Lower leg skin (tissue), 4 donors: ENCODE data around the gene ARMC12. TPM values are rescaled to one million over a fixed set of nuclear protein-coding genes. Genes with fewer than 3 reads are reported as not detected.

Experiments
- DNase-seq, 2 donors: peaks; one replicate each; pipeline ENCODE4 v3.0.0-alpha.2; 2019; ENCODE audit warnings: low spot score in 2 of 2
- H3K4me3 ChIP-seq: fragments of 200-600 bp; sonication (generic); 2 replicates; pipeline ENCODE4 v1.5.1; 2017; ENCODE audit warnings: mild to moderate bottlenecking, low read depth; ENCODE audit not compliant: poor library complexity, severe bottlenecking
- CTCF ChIP-seq, 3 donors: fragments of 450-650 bp; IDR thresholded peaks; one replicate each; pipeline ENCODE4 v1.5.1; 2016; ENCODE audit warnings: antibody characterized with exemption in 3 of 3, mild to moderate bottlenecking in 3 of 3, moderate library complexity in 2 of 3
- POLR2A ChIP-seq, 2 donors: fragments of 450-650 bp; IDR thresholded peaks; one replicate each; pipeline ENCODE4 v1.6.1; 2016 to 2017; ENCODE audit warnings: antibody characterized with exemption in 2 of 2, mild to moderate bottlenecking in 1 of 2, moderate library complexity in 1 of 2
- WGBS, 2 donors: methylation state at CpG; one replicate each; pipeline ENCODE4 v1.1.5; 2018; 5-methylcytosine and 5-hydroxymethylcytosine counted together
- intact Hi-C: fragments of 100-400 bp; cut with DNase I; formaldehyde crosslinking; loops from one replicate; pipeline ENCODE4 v1.15.0; 2023; ENCODE audit warnings: low total_unique reads
- total RNA-seq, 4 donors: library from RNA; depleted of rRNA; stranded (reverse); fragments of >200 nt; gene quantifications; one replicate each; pipeline ENCODE4 v1.1.0, GENCODE V29; 2016

Gene ARMC12
- total RNA-seq, 4 donors from 2014 or later, result 0.52 TPM; not detected in 3

DNA sequence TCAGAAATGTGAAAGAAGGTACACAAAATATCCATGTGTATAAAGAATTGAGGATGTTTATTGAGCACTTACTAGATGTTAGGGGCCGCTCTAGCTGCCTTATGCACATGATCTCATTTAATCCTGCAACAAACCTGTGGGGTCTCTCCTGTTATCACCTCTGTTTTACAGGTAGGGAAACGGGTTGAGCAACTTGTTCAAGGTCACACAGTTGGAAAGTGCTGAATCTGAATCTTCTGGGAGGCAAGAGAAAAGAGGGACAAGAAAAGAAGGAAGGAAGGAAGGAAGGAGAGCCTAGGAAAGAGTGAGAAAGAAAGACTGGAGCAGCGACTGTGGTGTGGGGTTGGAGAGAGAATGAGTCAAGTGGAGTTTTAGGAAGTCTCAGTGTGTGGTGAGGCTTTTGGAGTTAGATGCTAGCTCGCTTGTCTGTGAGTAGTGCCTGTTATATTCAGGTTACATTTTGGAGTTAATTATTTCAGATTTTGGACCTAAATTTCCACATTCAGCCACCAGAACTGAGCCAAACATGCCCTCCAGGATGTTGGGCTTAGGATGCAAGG, 51.7 kb downstream of the ARMC12 start:
- H3K4me3 ChIP-seq, result no peak overlapping the region
- TF ChIP-seq POLR2A (IDR thresholded peaks at IDR 0.05) (no peak), CTCF (IDR thresholded peaks at IDR 0.05) (no peak)
- intact Hi-C loops, result no loop called here
- DNase-seq, result no peak
- WGBS, 2 donors, result 60 to 74% methylated on average over 4 of the region's 4 CpGs

DNA sequence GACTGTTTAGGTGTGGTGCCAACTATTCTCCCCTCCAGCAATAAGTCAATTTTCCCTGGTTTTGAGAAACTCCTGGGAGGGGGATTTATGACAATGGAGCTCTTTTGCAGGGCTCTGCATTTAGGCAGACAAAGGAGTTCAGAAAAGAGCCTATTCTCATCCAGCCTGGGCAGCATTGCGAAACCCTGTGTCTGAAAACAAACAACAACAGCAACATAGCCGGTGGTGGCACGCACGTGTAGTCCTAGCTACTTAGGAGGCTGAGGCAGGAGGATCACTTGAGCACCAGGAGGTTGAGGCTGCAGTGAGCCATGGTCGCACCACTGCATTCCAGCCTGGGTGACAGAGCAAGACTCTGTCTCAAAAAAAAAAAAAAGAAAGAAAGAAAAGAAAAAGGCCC, 53.9 kb downstream of the ARMC12 start:
- H3K4me3 ChIP-seq, result no peak overlapping the region
- no peak for DNase-seq
- TF ChIP-seq CTCF (IDR thresholded peaks at IDR 0.05) (no peak), POLR2A (IDR thresholded peaks at IDR 0.05) (no peak)
- intact Hi-C loops, result no loop called here
- 69 to 75% methylated on average over 5 of the region's 5 CpGs for WGBS, 2 donors

GRCh38 chr6:35794536-35795452, 58.0 kb downstream of the ARMC12 start:
- intact Hi-C loops, result no loop called here
- H3K4me3 ChIP-seq, result no peak overlapping the region
- 90 to 91% methylated on average over 17 of the region's 17 CpGs for WGBS, 2 donors
- TF ChIP-seq CTCF (IDR thresholded peaks at IDR 0.05), result no peak
- no peak for TF ChIP-seq POLR2A (IDR thresholded peaks at IDR 0.05)
- DNase-seq, result no peak

GRCh38 chr6:35795453-35796071, 58.7 kb downstream of the ARMC12 start:
- WGBS, 2 donors, result 92 to 93% methylated on average over 11 of the region's 11 CpGs
- no peak overlapping the region for H3K4me3 ChIP-seq
- DNase-seq, result no peak
- TF ChIP-seq POLR2A (IDR thresholded peaks at IDR 0.05), result no peak
- no peak for TF ChIP-seq CTCF (IDR thresholded peaks at IDR 0.05)
- intact Hi-C loops, result no loop called here

- WGBS, 2 donors, result 74 to 79% methylated on average over 4 of the region's 4 CpGs
- intact Hi-C loops, result no loop called here
- no peak for DNase-seq
- no peak overlapping the region for H3K4me3 ChIP-seq
- no peak for TF ChIP-seq CTCF (IDR thresholded peaks at IDR 0.05)
- TF ChIP-seq POLR2A (IDR thresholded peaks at IDR 0.05), result no peak
Measured at GRCh38 chr6:35796236-35796635, 59.4 kb downstream of the ARMC12 start.
